ENCODE results near the gene ERCC1.

The ERCC1 gene

DNA sequence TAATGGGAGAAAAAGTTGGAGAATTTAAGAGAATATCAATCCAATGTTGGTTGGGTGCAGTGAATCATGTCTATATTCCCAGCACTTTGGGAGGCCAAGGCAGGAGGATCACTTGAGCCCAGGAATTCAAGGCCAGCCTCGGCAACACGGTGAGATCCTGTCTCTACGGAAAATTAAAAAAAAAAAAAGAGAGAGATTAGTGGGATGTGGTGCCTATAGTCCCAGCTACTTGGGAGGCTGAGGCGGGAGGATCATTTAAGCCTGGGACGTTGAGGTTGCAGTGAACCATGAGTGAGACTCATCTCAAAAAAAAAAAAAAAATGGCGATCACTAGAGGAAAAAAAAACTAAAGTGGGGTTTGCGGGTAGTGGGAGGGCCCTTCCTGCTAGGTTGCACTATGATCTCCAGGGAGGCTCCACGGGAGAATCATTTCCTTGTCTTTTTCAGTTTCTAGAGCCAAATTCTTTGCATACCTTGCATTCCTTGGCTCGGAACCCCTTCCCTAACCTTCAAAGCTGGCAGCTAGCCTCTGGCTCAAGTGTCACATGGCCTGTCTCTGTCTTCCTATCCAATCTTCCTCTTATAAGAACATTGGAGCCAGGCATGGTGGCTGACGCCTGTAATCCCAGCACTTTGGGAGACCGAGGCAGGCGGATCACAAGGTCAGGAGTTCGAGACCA lies 47.5 kb downstream of the ERCC1 start:
- H3K4me1 ChIP-seq (ENCODE audit: control insufficient read depth in 5 of 5, insufficient read depth in 5 of 5, low read length in 5 of 5): peaks cover 0 to 7% (median 6%) of the 10 kb centered on the region in 5 donors

DNA sequence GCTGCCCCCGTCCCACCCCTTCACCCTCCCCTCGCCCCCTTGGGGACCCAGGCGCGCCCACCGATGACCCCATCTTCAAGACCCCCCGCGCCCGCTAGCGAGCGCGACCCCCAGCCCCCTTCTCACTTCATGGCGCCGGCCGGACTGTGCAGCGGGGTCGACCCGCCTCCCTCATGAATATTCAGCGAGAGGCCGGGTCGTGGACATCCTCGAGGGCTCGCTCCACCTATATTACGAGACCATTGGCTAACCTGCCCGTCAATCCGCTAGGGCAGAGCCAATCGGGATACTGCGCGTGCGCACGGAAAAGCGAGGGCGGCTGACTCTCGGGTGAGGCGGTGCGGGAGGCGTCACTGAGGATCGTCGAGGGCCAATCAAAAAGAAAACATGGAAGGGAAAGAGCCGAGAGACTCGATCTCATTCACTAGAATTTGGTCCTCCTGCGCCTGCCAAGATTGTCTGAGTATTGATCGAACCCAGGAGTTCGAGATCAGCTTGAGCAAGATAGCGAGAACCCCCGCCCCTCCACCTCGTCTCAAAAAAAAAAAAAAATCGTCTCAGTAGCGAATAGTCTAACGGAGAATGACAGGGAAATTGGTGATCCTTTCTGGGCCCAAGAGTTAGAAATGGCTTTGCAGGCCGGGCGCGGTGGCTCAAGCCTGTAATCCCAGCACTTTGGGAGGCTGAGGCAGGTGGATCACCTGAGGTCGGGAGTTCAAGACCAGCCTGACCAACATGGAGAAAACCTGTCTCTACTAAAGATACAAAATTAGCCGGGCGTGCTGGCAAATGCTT lies 53.1 kb downstream of the ERCC1 start, which contains the start of gene ERCC2:
Gene ERCC2 (minus strand): TSS at position 164 of the 795 bp plus-strand sequence. CDS start 33 bp downstream, at position 131.
- peak within 1 kb of the TSS; percentile 76 to 90 (median 80) for H3K4me3 ChIP-seq (ENCODE audit: low read depth in 1 of 5, low read length in 5 of 5)
- H3K36me3 ChIP-seq (ENCODE audit: control insufficient read depth in 5 of 5, insufficient read depth in 5 of 5, low read length in 5 of 5): no peaks in the 10 kb centered on the region
- peak within 1 kb of the TSS; percentile 46 for H3K27ac ChIP-seq (ENCODE audit: low read depth, low read length)
- H3K9ac ChIP-seq (ENCODE audit: low read length in 5 of 5): peak within 1 kb of the TSS in 4 of 5 donors; percentile 70 to 83 (median 80)
- peaks cover 0 to 10% (median 10%) of the 10 kb centered on the region in 5 donors for H3K4me1 ChIP-seq (ENCODE audit: control insufficient read depth in 5 of 5, insufficient read depth in 5 of 5, low read length in 5 of 5)
- no peaks in the 10 kb centered on the region for H3K9me3 ChIP-seq (ENCODE audit: control insufficient read depth in 5 of 5, low read length in 5 of 5)
- no peaks in the 10 kb centered on the region for H3K27me3 ChIP-seq (ENCODE audit: control insufficient read depth in 5 of 5, insufficient read depth in 4 of 5, low read length in 5 of 5)

More for the DNA sequence above, 47.5 kb downstream of the ERCC1 start:
- no peaks in the 10 kb centered on the region for H3K9me3 ChIP-seq (ENCODE audit: control insufficient read depth in 5 of 5, low read length in 5 of 5)
- no peak overlapping the region for H3K4me3 ChIP-seq (ENCODE audit: low read depth in 1 of 5, low read length in 5 of 5)
- H3K9ac ChIP-seq (ENCODE audit: low read length in 5 of 5): no peak overlapping the region
- no peaks in the 10 kb centered on the region for H3K36me3 ChIP-seq (ENCODE audit: control insufficient read depth in 5 of 5, insufficient read depth in 5 of 5, low read length in 5 of 5)
- no peak overlapping the region for H3K27ac ChIP-seq (ENCODE audit: low read depth, low read length)
- no peaks in the 10 kb centered on the region for H3K27me3 ChIP-seq (ENCODE audit: control insufficient read depth in 5 of 5, insufficient read depth in 4 of 5, low read length in 5 of 5)

DNA sequence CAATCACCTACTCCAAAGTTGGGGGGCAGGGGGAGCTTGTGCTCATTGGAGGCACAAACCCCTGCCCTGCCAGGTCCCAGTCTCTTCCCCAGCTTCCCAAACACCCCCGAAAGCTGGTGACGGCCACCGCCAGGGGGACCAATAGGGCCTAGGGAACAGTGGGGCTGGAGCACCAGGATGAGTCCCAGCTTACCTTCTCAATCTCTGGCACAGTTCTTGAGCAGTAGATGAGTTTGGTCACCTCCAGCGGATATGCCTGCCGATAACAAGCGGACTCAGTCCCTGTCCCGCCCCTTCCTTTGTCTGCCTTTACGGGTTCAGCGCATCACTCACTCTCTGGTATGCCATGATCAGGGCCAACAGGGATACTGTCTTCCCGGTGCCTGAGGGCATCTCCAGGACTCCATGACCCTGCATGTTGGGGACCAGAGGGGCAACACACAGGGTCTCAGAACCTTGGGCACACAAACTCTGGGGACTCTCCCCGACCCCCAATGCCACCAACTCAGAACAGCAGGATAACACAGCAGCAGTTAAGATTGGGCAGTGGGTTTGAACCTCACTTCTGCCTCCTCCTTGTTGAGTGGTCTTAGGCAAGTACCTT lies 54.9 kb downstream of the ERCC1 start:
- Histone ChIP-seq H3K9ac (ENCODE audit: low read length in 5 of 5) (no peak overlapping the region), H3K9me3 (ENCODE audit: control insufficient read depth in 5 of 5, low read length in 5 of 5) (no peaks in the 10 kb centered on the region), H3K4me3 (ENCODE audit: low read depth in 1 of 5, low read length in 5 of 5) (no peak overlapping the region), H3K27me3 (ENCODE audit: control insufficient read depth in 5 of 5, insufficient read depth in 4 of 5, low read length in 5 of 5) (no peaks in the 10 kb centered on the region), H3K36me3 (ENCODE audit: control insufficient read depth in 5 of 5, insufficient read depth in 5 of 5, low read length in 5 of 5) (peaks cover 0 to 11% (median 4%) of the 10 kb centered on the region in 5 donors), H3K4me1 (ENCODE audit: control insufficient read depth in 5 of 5, insufficient read depth in 5 of 5, low read length in 5 of 5) (peaks cover 0 to 10% (median 10%) of the 10 kb centered on the region in 5 donors), H3K27ac (ENCODE audit: low read depth, low read length) (no peak overlapping the region)

DNA sequence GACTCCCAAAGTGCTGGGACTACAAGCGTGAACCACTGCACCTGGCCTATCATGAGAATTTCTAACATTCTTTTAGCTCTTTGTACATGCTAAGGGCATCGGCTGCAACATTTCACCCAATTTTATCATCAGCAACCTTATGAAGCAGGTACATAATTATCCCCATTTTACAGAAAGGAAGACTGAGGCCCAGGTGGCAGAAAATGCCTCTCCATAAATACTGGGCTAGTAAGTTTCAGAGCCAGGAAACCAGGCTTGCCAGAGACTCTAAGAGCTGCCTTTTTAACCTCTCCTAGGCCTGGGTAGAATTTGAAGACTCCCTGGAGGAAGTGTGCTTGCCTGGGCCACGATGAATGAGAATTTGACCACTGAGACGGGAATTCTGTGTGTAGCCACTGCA lies 55.6 kb downstream of the ERCC1 start:
- Histone ChIP-seq H3K27ac (ENCODE audit: low read depth, low read length) (no peak overlapping the region), H3K4me1 (ENCODE audit: control insufficient read depth in 5 of 5, insufficient read depth in 5 of 5, low read length in 5 of 5) (peaks cover 0 to 10% (median 10%) of the 10 kb centered on the region in 5 donors), H3K9me3 (ENCODE audit: control insufficient read depth in 5 of 5, low read length in 5 of 5) (no peaks in the 10 kb centered on the region), H3K4me3 (ENCODE audit: low read depth in 1 of 5, low read length in 5 of 5) (no peak overlapping the region), H3K36me3 (ENCODE audit: control insufficient read depth in 5 of 5, insufficient read depth in 5 of 5, low read length in 5 of 5) (peaks cover 0 to 17% (median 6%) of the 10 kb centered on the region in 5 donors), H3K9ac (ENCODE audit: low read length in 5 of 5) (no peak overlapping the region), H3K27me3 (ENCODE audit: control insufficient read depth in 5 of 5, insufficient read depth in 4 of 5, low read length in 5 of 5) (no peaks in the 10 kb centered on the region)

DNA sequence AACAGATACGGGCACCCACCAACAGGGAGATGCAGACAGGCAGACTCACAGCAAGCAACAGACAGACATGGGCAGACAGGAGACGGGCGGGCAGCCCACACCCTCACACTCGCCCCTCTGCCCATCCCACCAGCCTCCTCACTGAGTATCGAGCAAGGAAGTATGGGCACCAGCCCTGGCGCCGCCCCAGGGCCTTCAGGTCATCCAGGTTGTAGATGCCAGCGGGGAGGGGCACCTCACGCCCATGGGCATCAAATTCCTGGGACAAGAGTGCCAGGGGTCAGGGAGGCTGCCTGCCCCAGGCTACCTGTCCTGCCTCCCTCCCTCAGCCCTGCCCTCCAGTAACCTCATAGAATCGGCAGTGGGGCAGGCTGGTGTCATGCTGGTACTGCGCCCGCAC lies 59.0 kb downstream of the ERCC1 start:
- peaks cover 0 to 37% (median 23%) of the 10 kb centered on the region in 5 donors for H3K36me3 ChIP-seq (ENCODE audit: control insufficient read depth in 5 of 5, insufficient read depth in 5 of 5, low read length in 5 of 5)
- H3K4me3 ChIP-seq (ENCODE audit: low read depth in 1 of 5, low read length in 5 of 5): no peak overlapping the region
- no peaks in the 10 kb centered on the region for H3K27me3 ChIP-seq (ENCODE audit: control insufficient read depth in 5 of 5, insufficient read depth in 4 of 5, low read length in 5 of 5)

DNA sequence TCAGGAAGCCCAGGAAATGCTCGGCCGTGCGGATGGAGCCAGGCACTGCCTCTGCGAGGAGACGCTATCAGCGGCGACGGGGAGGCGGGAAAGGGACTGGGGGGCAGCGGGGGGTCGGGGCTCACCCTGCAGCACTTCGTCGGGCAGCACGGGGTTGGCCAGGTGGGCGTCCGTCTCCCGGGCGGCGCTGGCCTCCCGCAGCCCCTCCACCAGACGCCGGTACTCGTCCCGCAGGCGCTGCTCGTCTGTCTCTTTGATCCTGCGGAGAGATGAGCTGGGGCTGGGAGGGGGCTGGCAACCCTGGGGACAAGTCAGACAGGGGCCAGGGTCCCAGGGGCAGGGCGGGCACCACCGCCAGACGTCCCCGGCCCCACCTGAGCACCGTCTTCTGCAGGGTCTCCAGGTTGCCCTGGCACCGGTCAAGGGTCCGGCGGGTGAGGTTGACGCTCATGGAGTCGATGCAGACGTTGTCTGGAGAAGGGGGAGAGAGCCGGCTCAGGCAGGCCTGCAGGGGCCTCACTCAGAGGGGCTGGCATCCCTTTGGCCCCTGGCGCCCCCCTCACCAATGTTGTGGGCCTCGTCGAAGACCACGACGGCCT lies 59.8 kb downstream of the ERCC1 start:
- Histone ChIP-seq H3K4me3 (ENCODE audit: low read depth in 1 of 5, low read length in 5 of 5) (no peak overlapping the region), H3K9ac (ENCODE audit: low read length in 5 of 5) (no peak overlapping the region), H3K36me3 (ENCODE audit: control insufficient read depth in 5 of 5, insufficient read depth in 5 of 5, low read length in 5 of 5) (peaks cover 0 to 44% (median 28%) of the 10 kb centered on the region in 5 donors), H3K27me3 (ENCODE audit: control insufficient read depth in 5 of 5, insufficient read depth in 4 of 5, low read length in 5 of 5) (no peaks in the 10 kb centered on the region), H3K4me1 (ENCODE audit: control insufficient read depth in 5 of 5, insufficient read depth in 5 of 5, low read length in 5 of 5) (no peaks in the 10 kb centered on the region), H3K9me3 (ENCODE audit: control insufficient read depth in 5 of 5, low read length in 5 of 5) (no peaks in the 10 kb centered on the region), H3K27ac (ENCODE audit: low read depth, low read length) (no peak overlapping the region)

More for the DNA sequence above, 59.0 kb downstream of the ERCC1 start:
- Histone ChIP-seq H3K9me3 (ENCODE audit: control insufficient read depth in 5 of 5, low read length in 5 of 5) (no peaks in the 10 kb centered on the region), H3K27ac (ENCODE audit: low read depth, low read length) (no peak overlapping the region), H3K4me1 (ENCODE audit: control insufficient read depth in 5 of 5, insufficient read depth in 5 of 5, low read length in 5 of 5) (peaks cover 0 to 3% (median 2%) of the 10 kb centered on the region in 5 donors), H3K9ac (ENCODE audit: low read length in 5 of 5) (no peak overlapping the region)

DNA sequence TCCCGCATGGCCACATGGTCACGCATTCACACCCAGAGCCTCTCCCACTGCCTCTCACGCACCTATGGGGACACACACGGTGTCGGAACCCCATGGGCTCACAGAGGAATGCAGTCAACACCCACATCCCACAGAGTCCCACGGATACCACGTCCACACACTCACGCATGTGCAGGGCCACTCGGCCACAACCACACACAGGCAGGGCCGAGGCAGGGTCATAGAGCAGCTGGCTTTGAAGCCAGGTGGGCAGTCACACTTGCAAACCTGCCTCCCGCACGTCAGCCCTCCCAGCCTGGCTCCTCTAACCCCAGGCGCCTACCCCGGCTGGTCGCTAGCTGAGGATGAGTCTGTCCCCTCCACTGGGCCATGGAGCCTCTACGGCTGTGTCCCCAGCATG lies 61.4 kb downstream of the ERCC1 start:
- Histone ChIP-seq H3K9ac (ENCODE audit: low read length in 5 of 5) (no peak overlapping the region), H3K36me3 (ENCODE audit: control insufficient read depth in 5 of 5, insufficient read depth in 5 of 5, low read length in 5 of 5) (peaks cover 0 to 52% (median 31%) of the 10 kb centered on the region in 5 donors), H3K4me3 (ENCODE audit: low read depth in 1 of 5, low read length in 5 of 5) (no peak overlapping the region), H3K27me3 (ENCODE audit: control insufficient read depth in 5 of 5, insufficient read depth in 4 of 5, low read length in 5 of 5) (no peaks in the 10 kb centered on the region), H3K9me3 (ENCODE audit: control insufficient read depth in 5 of 5, low read length in 5 of 5) (no peaks in the 10 kb centered on the region), H3K27ac (ENCODE audit: low read depth, low read length) (no peak overlapping the region), H3K4me1 (ENCODE audit: control insufficient read depth in 5 of 5, insufficient read depth in 5 of 5, low read length in 5 of 5) (no peaks in the 10 kb centered on the region)

DNA sequence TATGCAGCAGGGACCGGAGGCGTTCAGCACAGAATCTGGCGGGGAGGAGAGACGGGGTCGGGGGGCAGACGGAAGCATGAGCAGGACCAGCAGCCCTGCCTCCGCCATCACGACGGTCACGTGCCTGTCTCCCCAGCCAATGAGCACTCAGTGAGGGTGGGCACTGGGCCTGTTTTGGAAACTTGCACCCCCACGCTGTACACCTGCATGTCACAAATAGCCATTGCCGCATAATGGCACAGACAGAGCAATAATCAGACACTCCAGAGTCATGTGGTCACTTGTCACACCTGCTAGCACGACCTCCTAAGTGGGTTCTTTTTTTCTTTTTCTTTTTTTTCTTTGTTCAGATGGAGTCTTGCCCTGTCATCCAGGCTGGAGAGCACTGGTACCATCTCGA lies 62.1 kb downstream of the ERCC1 start:
- no peak overlapping the region for H3K27ac ChIP-seq (ENCODE audit: low read depth, low read length)
- H3K9ac ChIP-seq (ENCODE audit: low read length in 5 of 5): no peak overlapping the region
- H3K4me1 ChIP-seq (ENCODE audit: control insufficient read depth in 5 of 5, insufficient read depth in 5 of 5, low read length in 5 of 5): no peaks in the 10 kb centered on the region
- H3K36me3 ChIP-seq (ENCODE audit: control insufficient read depth in 5 of 5, insufficient read depth in 5 of 5, low read length in 5 of 5): peaks cover 0 to 59% (median 34%) of the 10 kb centered on the region in 5 donors
- no peaks in the 10 kb centered on the region for H3K27me3 ChIP-seq (ENCODE audit: control insufficient read depth in 5 of 5, insufficient read depth in 4 of 5, low read length in 5 of 5)
- H3K4me3 ChIP-seq (ENCODE audit: low read depth in 1 of 5, low read length in 5 of 5): no peak overlapping the region
- H3K9me3 ChIP-seq (ENCODE audit: control insufficient read depth in 5 of 5, low read length in 5 of 5): no peaks in the 10 kb centered on the region

DNA sequence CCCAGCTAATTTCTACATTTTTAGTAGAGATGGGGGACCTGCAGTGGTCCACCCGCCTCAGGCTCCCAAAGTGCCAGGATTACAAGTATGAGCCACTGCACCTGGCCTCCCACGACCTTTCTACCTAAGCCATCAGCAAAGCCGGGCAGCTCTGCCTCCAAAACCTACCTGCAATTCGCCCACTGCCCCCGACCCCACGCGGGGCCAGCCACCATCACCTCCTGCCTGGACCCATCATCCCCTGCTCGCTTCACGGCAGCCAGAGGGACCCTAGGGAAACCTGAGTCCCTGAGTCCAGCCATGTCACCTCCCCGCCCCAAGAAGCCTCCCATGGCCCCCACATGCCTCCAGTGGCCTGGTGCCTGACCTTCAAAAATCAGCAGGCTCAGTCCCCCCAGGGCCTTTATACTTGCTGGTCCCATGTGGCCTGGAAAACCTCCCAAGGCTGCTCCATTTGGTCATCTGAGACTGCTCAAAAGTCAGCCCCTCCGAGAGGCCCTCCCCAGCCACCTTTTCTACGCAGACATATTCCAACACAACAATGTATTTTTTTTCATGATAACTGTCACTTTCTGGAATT lies 65.4 kb downstream of the ERCC1 start:
- Histone ChIP-seq H3K4me1 (ENCODE audit: control insufficient read depth in 5 of 5, insufficient read depth in 5 of 5, low read length in 5 of 5) (no peaks in the 10 kb centered on the region), H3K27ac (ENCODE audit: low read depth, low read length) (no peak overlapping the region), H3K36me3 (ENCODE audit: control insufficient read depth in 5 of 5, insufficient read depth in 5 of 5, low read length in 5 of 5) (peaks cover 0 to 74% (median 49%) of the 10 kb centered on the region in 5 donors), H3K27me3 (ENCODE audit: control insufficient read depth in 5 of 5, insufficient read depth in 4 of 5, low read length in 5 of 5) (no peaks in the 10 kb centered on the region), H3K4me3 (ENCODE audit: low read depth in 1 of 5, low read length in 5 of 5) (no peak overlapping the region), H3K9me3 (ENCODE audit: control insufficient read depth in 5 of 5, low read length in 5 of 5) (no peaks in the 10 kb centered on the region), H3K9ac (ENCODE audit: low read length in 5 of 5) (no peak overlapping the region)

Measured in subcutaneous abdominal adipose tissue (tissue), 5 donors.